ENCODE results near the gene TP53AIP1. TPM values are rescaled to one million over a fixed set of nuclear protein-coding genes. Genes with fewer than 3 reads are reported as not detected.

TP53AIP1 gene, protein sequence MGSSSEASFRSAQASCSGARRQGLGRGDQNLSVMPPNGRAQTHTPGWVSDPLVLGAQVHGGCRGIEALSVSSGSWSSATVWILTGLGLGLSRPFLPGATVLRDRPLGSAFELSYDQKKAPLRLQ
- not detected for total RNA-seq
- 0.05 TPM for total RNA-seq (2013)

DNA sequence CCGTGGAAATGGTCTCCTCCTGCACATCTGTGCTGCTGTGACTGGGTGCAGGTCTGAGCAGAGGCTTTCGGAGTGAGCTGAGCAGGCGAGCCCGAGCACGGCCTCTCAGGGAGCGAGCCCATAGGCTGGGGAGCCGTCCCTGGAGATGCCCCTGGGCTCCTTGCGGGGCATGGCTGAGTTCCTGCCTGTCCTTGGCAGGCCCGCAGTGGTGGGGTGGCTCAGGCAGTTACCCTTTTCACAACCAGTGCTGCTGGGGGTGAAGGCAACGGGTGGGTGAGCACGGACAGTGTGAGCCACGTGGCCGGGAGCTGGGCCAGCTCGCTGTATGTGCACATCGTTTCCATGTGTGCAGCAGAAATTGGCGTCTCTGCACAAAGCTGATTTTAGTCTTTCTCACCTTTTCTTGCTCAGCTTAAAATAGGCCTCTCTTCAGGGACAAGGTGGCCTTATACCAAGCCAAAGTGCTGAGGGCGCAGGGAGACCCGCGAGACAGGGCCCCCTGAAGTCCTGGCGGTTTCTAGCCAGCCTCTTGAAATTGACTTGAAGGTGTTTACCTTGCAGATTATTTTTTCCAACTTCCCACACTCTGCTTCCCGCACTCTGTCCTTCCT lies at the start of gene TP53AIP1:
Gene TP53AIP1 (minus strand): TSS at position 55 of the 611 bp plus-strand sequence. CDS start 5,053 bp downstream, outside the sequence.
- intact Hi-C loops (cut with micrococcal nuclease), result no loop called here
- Histone ChIP-seq H3K27me3 (ENCODE audit: control insufficient read depth, insufficient read depth, low read length) (no peaks in the 10 kb centered on the region), H3K4me1 (ENCODE audit: control insufficient read depth, insufficient read depth, low read length) (no peaks in the 10 kb centered on the region), H3K4me3 (ENCODE audit: low read length) (no peak within 1 kb of the TSS), H3K27ac (ENCODE audit: low read length) (no peak within 1 kb of the TSS), H3K36me3 (ENCODE audit: control insufficient read depth, insufficient read depth, low read length) (no peaks in the 10 kb centered on the region), H3K9me3 (ENCODE audit: control insufficient read depth, insufficient read depth, low read length) (no peaks in the 10 kb centered on the region)
- 90% methylated on average over 21 of the region's 21 CpGs for WGBS (ENCODE audit: insufficient coverage)
- TF ChIP-seq, protein P1, sequence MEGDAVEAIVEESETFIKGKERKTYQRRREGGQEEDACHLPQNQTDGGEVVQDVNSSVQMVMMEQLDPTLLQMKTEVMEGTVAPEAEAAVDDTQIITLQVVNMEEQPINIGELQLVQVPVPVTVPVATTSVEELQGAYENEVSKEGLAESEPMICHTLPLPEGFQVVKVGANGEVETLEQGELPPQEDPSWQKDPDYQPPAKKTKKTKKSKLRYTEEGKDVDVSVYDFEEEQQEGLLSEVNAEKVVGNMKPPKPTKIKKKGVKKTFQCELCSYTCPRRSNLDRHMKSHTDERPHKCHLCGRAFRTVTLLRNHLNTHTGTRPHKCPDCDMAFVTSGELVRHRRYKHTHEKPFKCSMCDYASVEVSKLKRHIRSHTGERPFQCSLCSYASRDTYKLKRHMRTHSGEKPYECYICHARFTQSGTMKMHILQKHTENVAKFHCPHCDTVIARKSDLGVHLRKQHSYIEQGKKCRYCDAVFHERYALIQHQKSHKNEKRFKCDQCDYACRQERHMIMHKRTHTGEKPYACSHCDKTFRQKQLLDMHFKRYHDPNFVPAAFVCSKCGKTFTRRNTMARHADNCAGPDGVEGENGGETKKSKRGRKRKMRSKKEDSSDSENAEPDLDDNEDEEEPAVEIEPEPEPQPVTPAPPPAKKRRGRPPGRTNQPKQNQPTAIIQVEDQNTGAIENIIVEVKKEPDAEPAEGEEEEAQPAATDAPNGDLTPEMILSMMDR (IDR thresholded peaks at IDR 0.05), result no peak
- Mint-ChIP-seq H3K36me3 (no peaks in the 10 kb centered on the region), H3K4me3 (no peak within 1 kb of the TSS), H3K27ac (no peak within 1 kb of the TSS), H3K9me3 (no peaks in the 10 kb centered on the region), H3K27me3 (ENCODE audit: low read depth in 2 of 2) (peaks cover 12 to 30% of the 10 kb centered on the region in 2 donors), H3K4me1 (no peaks in the 10 kb centered on the region)
- no peak for DNase-seq
- ATAC-seq, result no peak

DNA sequence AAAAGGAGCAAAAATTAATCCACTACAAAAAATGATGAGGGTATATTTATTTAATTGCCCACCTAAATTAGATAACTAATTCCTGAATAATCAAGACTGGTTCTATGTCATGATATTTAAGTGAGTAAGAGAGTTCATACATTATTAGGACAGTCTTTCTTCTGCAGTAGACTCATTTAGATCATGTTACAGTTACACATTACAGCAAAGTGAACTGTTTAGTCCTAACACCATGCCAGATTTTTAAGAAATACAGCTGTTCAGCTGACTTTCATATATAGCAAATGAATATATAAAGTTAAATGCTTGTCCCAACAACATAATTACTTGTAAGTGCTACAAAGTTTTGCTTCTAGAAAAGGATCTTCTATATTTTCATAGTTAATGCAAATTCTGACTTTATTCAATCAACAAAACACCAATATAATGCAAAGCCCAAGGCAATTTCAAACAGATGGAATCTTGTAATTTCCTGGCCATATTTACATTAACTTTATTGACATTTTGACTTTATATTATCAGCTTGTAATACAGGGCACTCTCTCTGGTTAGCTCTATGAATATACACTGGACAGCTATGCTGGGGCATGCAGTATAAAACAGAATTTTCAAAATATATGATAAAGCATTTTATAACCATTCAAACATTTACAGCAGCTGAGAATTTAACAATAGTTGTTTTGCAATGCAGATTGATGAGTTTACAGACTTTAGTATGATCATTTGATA lies 45.7 kb upstream of the TP53AIP1 start:
- no peak overlapping the region for H3K27ac ChIP-seq (ENCODE audit: low read length)
- no peaks in the 10 kb centered on the region for H3K27me3 ChIP-seq (ENCODE audit: control insufficient read depth, insufficient read depth, low read length)
- peaks cover 0 to 2% of the 10 kb centered on the region in 2 donors for H3K9me3 Mint-ChIP-seq
- no peak for DNase-seq
- TF ChIP-seq, protein P1 (IDR thresholded peaks at IDR 0.05), result no peak
- no peaks in the 10 kb centered on the region for H3K36me3 Mint-ChIP-seq
- no peaks in the 10 kb centered on the region for H3K4me1 Mint-ChIP-seq
- H3K27me3 Mint-ChIP-seq (ENCODE audit: low read depth in 2 of 2), result no peaks in the 10 kb centered on the region
- no peaks in the 10 kb centered on the region for H3K36me3 ChIP-seq (ENCODE audit: control insufficient read depth, insufficient read depth, low read length)
- no peak overlapping the region for H3K4me3 Mint-ChIP-seq
- H3K4me3 ChIP-seq (ENCODE audit: low read length), result no peak overlapping the region
- H3K27ac Mint-ChIP-seq, result no peak overlapping the region
- no peak for ATAC-seq
- H3K9me3 ChIP-seq (ENCODE audit: control insufficient read depth, insufficient read depth, low read length), result no peaks in the 10 kb centered on the region
- no peaks in the 10 kb centered on the region for H3K4me1 ChIP-seq (ENCODE audit: control insufficient read depth, insufficient read depth, low read length)
- intact Hi-C loops (cut with micrococcal nuclease), result no loop called here

DNA sequence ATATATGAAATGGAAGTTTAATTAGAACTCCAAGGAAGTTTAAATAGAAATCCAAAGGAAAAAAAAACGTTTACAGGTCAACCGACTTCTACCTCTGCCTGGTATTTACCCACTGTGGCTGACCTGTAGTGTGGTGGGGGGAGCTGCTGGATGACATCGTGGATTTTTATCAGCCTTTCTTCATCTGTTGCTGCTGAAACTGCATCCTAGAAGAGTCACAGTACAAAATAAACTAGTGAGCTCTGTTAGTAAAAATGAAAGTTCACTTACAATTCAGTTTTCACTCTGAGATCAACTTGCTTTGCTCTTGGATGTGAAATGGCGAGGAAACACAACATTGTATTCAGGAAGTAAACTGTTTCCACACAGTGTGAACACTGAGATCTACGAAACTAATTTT lies 43.2 kb upstream of the TP53AIP1 start:
- no peak overlapping the region for H3K27ac ChIP-seq (ENCODE audit: low read length)
- no peaks in the 10 kb centered on the region for H3K36me3 ChIP-seq (ENCODE audit: control insufficient read depth, insufficient read depth, low read length)
- 53% methylated on average over 4 of the region's 5 CpGs for WGBS (ENCODE audit: insufficient coverage)
- Mint-ChIP-seq H3K27ac (no peak overlapping the region), H3K9me3 (peaks cover 0 to 2% of the 10 kb centered on the region in 2 donors), H3K4me1 (no peaks in the 10 kb centered on the region), H3K27me3 (ENCODE audit: low read depth in 2 of 2) (no peaks in the 10 kb centered on the region), H3K4me3 (no peak overlapping the region), H3K36me3 (no peaks in the 10 kb centered on the region)
- no peaks in the 10 kb centered on the region for H3K27me3 ChIP-seq (ENCODE audit: control insufficient read depth, insufficient read depth, low read length)
- H3K4me1 ChIP-seq (ENCODE audit: control insufficient read depth, insufficient read depth, low read length), result no peaks in the 10 kb centered on the region
- DNase-seq (no peak), ATAC-seq (no peak)
- intact Hi-C loops (cut with micrococcal nuclease), result no loop called here
- TF ChIP-seq, protein P1 (IDR thresholded peaks at IDR 0.05), result no peak
- H3K4me3 ChIP-seq (ENCODE audit: low read length), result no peak overlapping the region
- no peaks in the 10 kb centered on the region for H3K9me3 ChIP-seq (ENCODE audit: control insufficient read depth, insufficient read depth, low read length)
